ENCODE results near the gene ARHGEF6. TPM values are rescaled to one million over a fixed set of nuclear protein-coding genes. Genes with fewer than 3 reads are reported as not detected.

Gene ARHGEF6
- total and polyA plus RNA-seq, 8 donors = 11.9 to 21.6 (median 19.2) TPM

GRCh38 chrX:136622568-136622967 is 158.2 kb downstream of the ARHGEF6 start:
- intact Hi-C loops (cut with DNase I) = no loop called here
- H3K27ac ChIP-seq = no peak overlapping the region
- H3K36me3 ChIP-seq = no peaks in the 10 kb centered on the region
- H3K4me3 ChIP-seq = no peak overlapping the region
- no peak for DNase-seq
- no peaks in the 10 kb centered on the region for H3K4me1 ChIP-seq
- ATAC-seq = no peak
- H3K9me3 ChIP-seq = no peaks in the 10 kb centered on the region
- no peak for TF ChIP-seq CTCF (IDR thresholded peaks at IDR 0.05)
- H3K27me3 ChIP-seq = no peaks in the 10 kb centered on the region

- DNase-seq = no peak
- no peak overlapping the region for H3K27ac ChIP-seq
- H3K27me3 ChIP-seq = no peaks in the 10 kb centered on the region
- no peak overlapping the region for H3K4me3 ChIP-seq
- intact Hi-C loops (cut with DNase I) = no loop called here
- no peaks in the 10 kb centered on the region for H3K9me3 ChIP-seq
- no peaks in the 10 kb centered on the region for H3K4me1 ChIP-seq
- no peak for TF ChIP-seq CTCF (IDR thresholded peaks at IDR 0.05)
- ATAC-seq = no peak
- H3K36me3 ChIP-seq = no peaks in the 10 kb centered on the region
Measured at GRCh38 chrX:136620780-136621179, 160.0 kb downstream of the ARHGEF6 start.

DNA sequence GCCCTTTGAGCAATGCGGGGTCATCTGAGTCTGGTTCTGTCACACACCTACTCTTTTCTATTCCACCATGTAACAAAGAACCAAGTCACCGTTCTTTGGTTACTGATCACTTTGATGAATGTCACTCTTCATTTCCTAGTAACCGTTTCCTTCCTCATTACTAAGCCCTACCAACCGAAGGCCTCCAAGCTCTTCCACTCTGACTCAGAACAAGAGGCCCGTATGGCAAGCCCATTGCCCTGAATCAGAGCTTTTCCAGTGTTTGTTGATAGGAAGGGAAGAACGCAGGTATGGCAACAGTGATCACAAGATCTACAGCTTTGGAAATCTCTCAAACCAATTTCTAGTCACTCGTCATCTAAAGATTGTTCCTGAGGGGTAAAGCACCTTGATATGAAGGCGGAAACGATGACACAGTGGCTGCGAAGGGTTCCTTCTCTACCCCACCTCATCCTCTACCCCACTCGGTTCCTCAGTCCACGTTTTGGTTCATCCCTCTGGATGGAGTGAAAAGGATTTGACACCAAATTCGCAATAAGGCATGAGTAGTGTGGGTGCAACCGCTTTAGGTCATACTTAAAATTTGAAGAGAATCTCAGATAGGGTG is 160.7 kb downstream of the ARHGEF6 start:
- no peak for TF ChIP-seq CTCF (IDR thresholded peaks at IDR 0.05)
- no peak for ATAC-seq
- no peaks in the 10 kb centered on the region for H3K4me1 ChIP-seq
- H3K9me3 ChIP-seq = no peaks in the 10 kb centered on the region
- H3K27ac ChIP-seq = no peak overlapping the region
- intact Hi-C loops (cut with DNase I) = no loop called here
- no peaks in the 10 kb centered on the region for H3K36me3 ChIP-seq
- H3K4me3 ChIP-seq = no peak overlapping the region
- H3K27me3 ChIP-seq = no peaks in the 10 kb centered on the region
- DNase-seq = no peak

DNA sequence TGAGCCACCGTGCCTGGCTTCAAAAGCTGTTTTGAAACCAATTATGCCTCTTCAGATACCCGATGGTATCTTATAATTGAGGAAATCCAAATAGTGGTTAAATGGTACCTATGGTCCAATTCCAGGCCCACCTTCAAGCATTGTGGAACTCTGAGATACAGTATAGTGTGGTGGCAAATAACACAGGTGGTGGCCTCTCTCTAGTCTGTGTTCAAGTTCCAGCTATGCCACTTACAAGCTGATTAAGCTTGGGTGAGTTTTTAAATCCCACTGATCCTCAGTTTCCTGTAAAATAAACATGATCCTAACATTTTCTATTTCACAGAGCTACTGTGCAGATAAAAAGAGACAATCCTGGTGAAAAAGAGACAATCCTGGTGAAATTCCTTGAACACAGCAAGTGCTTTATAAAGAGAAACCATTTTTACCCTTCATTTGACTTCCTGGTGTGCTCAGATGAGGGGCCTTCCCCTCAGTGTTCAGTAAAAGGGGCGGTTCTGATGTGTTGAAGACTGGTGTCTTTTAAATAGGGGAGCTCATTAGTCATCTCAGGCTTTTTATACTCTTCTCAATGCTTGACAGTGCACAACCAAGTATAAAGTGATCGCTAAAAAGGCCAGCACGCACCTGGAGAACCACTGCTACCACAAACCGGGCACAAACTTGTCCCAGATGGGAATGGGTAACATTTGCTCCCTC is 163.6 kb downstream of the ARHGEF6 start:
- no peak for ATAC-seq

More for the DNA sequence above, 163.6 kb downstream of the ARHGEF6 start:
- Histone ChIP-seq H3K4me1 (no peaks in the 10 kb centered on the region), H3K27ac (no peak overlapping the region), H3K36me3 (no peaks in the 10 kb centered on the region), H3K4me3 (no peak overlapping the region), H3K9me3 (no peaks in the 10 kb centered on the region), H3K27me3 (no peaks in the 10 kb centered on the region)
- no peak for DNase-seq
- intact Hi-C loops (cut with DNase I) = no loop called here
- TF ChIP-seq CTCF (IDR thresholded peaks at IDR 0.05) = no peak

Other genes with a start within 250 kb of the ARHGEF6 start
- gene VGLL1, start 248.7 kb downstream of the ARHGEF6 start, total RNA-seq = 1 to 10 TPM in 1 of 2 donors, not detected in 1; 2.2 TPM
- 10 to 100 TPM in 1 of 6 donors, 1 to 10 TPM in 5; 6.0 to 10.5 (median 8.4) TPM for gene VGLL1, start 248.7 kb downstream of the ARHGEF6 start, polyA plus RNA-seq (ENCODE audit: insufficient read length in 6 of 6)
- gene CD40LG, start 132.8 kb downstream of the ARHGEF6 start, total RNA-seq = under 1 TPM; 0.41 to 0.92 TPM
- under 1 TPM; 0.11 to 0.46 (median 0.30) TPM for gene CD40LG, start 132.8 kb downstream of the ARHGEF6 start, polyA plus RNA-seq (ENCODE audit: insufficient read length in 6 of 6)
- gene RBMX, start 99.8 kb upstream of the ARHGEF6 start, total RNA-seq = 100 to 1,000 TPM; 102 to 121 TPM
- 100 to 1,000 TPM; 403 to 528 (median 465) TPM for gene RBMX, start 99.8 kb upstream of the ARHGEF6 start, polyA plus RNA-seq (ENCODE audit: insufficient read length in 6 of 6)

All from left lung (tissue), 10 donors.